ENCODE measurements around the gene PTRH1. TPM values are rescaled to one million over a fixed set of nuclear protein-coding genes. Genes with fewer than 3 reads are reported as not detected.

The PTRH1 gene
- total RNA-seq, 4 donors from 2014 or later, result 16.9 to 38.6 (median 26.3) TPM

GRCh38 chr9:127735530-127736185 lies 20.2 kb upstream of the PTRH1 start:
- no peak for TF ChIP-seq POLR2A (IDR thresholded peaks at IDR 0.05)
- no peak for TF ChIP-seq CTCF (IDR thresholded peaks at IDR 0.05 in 4 of 5, conservative IDR thresholded peaks at IDR 0.05 in 1 of 5)
- in situ Hi-C loops (cut with MboI; ENCODE audit: low sequenced_read_pairs in 4 of 4) (loop anchor here (5.0 to 10.0 kb wide), 7 partner anchors 47 to 231 kb away; partner anchors contain the start of gene CDK9 (in 1 of the 4)), intact Hi-C loops (cut with DNase I; ENCODE audit: low total_unique reads) (loop anchor here (1.0 to 2.0 kb wide), 6 partner anchors 36 to 186 kb away; partner anchors contain the start of genes ST6GALNAC4 and STXBP1)
- ATAC-seq (no peak), DNase-seq (no peak)
- peaks cover 0 to 18% of the 10 kb centered on the region in 2 donors for H3K36me3 ChIP-seq
- H3K27me3 ChIP-seq, result no peaks in the 10 kb centered on the region
- peak overlapping the region; percentile 35 to 93 (median 62) for H3K27ac ChIP-seq
- peak overlapping the region in 1 of 4 donors; percentile 69 for H3K4me3 ChIP-seq
- H3K4me1 ChIP-seq, result peaks cover 20 to 28% of the 10 kb centered on the region in 2 donors
- H3K9me3 ChIP-seq, result no peaks in the 10 kb centered on the region

- H3K36me3 ChIP-seq, result peaks cover 0 to 18% of the 10 kb centered on the region in 2 donors
- no peaks in the 10 kb centered on the region for H3K27me3 ChIP-seq
- H3K27ac ChIP-seq, result peak within 1 kb of the TSS; percentile 86 to 98 (median 91)
- intact Hi-C loops (cut with DNase I; ENCODE audit: low total_unique reads), result loop anchor here (1.0 to 2.0 kb wide), 9 partner anchors 19 to 231 kb away; partner anchors contain the start of genes ST6GALNAC4, STXBP1 and TTC16
- H3K9me3 ChIP-seq, result no peaks in the 10 kb centered on the region
- peaks cover 14 to 23% of the 10 kb centered on the region in 2 donors for H3K4me1 ChIP-seq
- in situ Hi-C loops (cut with MboI; ENCODE audit: low sequenced_read_pairs in 4 of 4), result loop anchor here (5.0 to 10.0 kb wide), 8 partner anchors 47 to 230 kb away; partner anchors contain the start of gene CDK9 (in 1 of the 4)
- H3K4me3 ChIP-seq, result peak within 1 kb of the TSS; percentile 55 to 85 (median 70)
- peak; percentile 91 to 93 for ATAC-seq
- peak; percentile 91 to 92 for TF ChIP-seq POLR2A (IDR thresholded peaks at IDR 0.05)
- TF ChIP-seq CTCF (IDR thresholded peaks at IDR 0.05 in 4 of 5, conservative IDR thresholded peaks at IDR 0.05 in 1 of 5), result peak; percentile 95 to 99 (median 98)
- peak; percentile 95 to 96 for DNase-seq
Measured at GRCh38 chr9:127734747-127735529, 19.5 kb upstream of the PTRH1 start, which contains the start of gene TOR2A. TOR2A (minus strand) TSS chr9:127735294; CDS start chr9:127735270, 24 bp downstream.

- no peak for DNase-seq
- H3K9me3 ChIP-seq, result no peaks in the 10 kb centered on the region
- H3K4me1 ChIP-seq, result peaks cover 14 to 18% of the 10 kb centered on the region in 2 donors
- H3K27ac ChIP-seq, result peak overlapping the region; percentile 86 to 98 (median 91)
- in situ Hi-C loops (cut with MboI; ENCODE audit: low sequenced_read_pairs in 4 of 4) (loop anchor here (5.0 to 10.0 kb wide), 6 partner anchors 51 to 229 kb away; partner anchors contain the start of gene CDK9 (in 1 of the 4)), intact Hi-C loops (cut with DNase I; ENCODE audit: low total_unique reads) (loop anchor here (1.0 to 2.0 kb wide), 4 partner anchors 18 to 230 kb away; partner anchors contain the start of gene TTC16)
- no peak for TF ChIP-seq POLR2A (IDR thresholded peaks at IDR 0.05)
- no peak for TF ChIP-seq CTCF (IDR thresholded peaks at IDR 0.05 in 4 of 5, conservative IDR thresholded peaks at IDR 0.05 in 1 of 5)
- peak overlapping the region; percentile 55 to 85 (median 70) for H3K4me3 ChIP-seq
- peaks cover 0 to 18% of the 10 kb centered on the region in 2 donors for H3K36me3 ChIP-seq
- H3K27me3 ChIP-seq, result no peaks in the 10 kb centered on the region
- no peak for ATAC-seq
Measured at GRCh38 chr9:127734247-127734746, 18.8 kb upstream of the PTRH1 start.

GRCh38 chr9:127733614-127734013 lies 18.2 kb upstream of the PTRH1 start:
- ATAC-seq, result no peak
- intact Hi-C loops (cut with DNase I; ENCODE audit: low total_unique reads) (loop anchor here (1.0 to 2.0 kb wide), 4 partner anchors 17 to 229 kb away; partner anchors contain the start of gene TTC16), in situ Hi-C loops (cut with MboI; ENCODE audit: low sequenced_read_pairs in 4 of 4) (loop anchor here (5.0 to 10.0 kb wide), 6 partner anchors 51 to 229 kb away; partner anchors contain the start of gene CDK9 (in 1 of the 4))
- peaks cover 14 to 18% of the 10 kb centered on the region in 2 donors for H3K4me1 ChIP-seq
- peaks cover 0 to 18% of the 10 kb centered on the region in 2 donors for H3K36me3 ChIP-seq
- H3K9me3 ChIP-seq, result no peaks in the 10 kb centered on the region
- TF ChIP-seq POLR2A (IDR thresholded peaks at IDR 0.05) (no peak), CTCF (IDR thresholded peaks at IDR 0.05 in 4 of 5, conservative IDR thresholded peaks at IDR 0.05 in 1 of 5) (no peak)
- no peaks in the 10 kb centered on the region for H3K27me3 ChIP-seq
- no peak for DNase-seq
- no peak overlapping the region for H3K27ac ChIP-seq
- H3K4me3 ChIP-seq, result no peak overlapping the region
